Measurements from ENCODE around the gene MAST4.

Gene MAST4

DNA sequence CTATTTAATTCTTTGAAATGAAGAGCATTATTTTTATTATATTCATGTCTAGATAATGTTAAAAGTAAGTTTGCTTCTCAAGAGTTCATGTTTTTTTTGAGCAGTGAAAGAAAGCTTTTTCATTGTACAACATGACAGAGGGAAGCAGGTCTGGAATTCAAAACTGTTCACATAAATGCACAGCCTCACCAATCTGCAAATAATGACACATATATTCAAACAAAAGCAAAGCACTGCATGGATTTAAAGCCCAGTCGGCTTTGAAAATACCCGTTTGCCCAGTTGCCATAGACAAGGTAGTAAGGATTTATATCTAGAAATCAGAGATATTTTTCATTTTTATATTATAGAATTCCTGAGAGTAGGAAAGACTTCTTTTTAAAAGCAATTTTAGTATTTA, 398.6 kb downstream of the MAST4 start:
- H3K27me3 ChIP-seq (replicated peaks; ENCODE audit: control insufficient read depth, insufficient read depth, low read length, poor library complexity, severe bottlenecking), result no peaks in the 10 kb centered on the region
- no peak for DNase-seq
- H3K4me3 ChIP-seq (ENCODE audit: insufficient read depth, low read depth, low read length, poor library complexity, severe bottlenecking), result no peak overlapping the region
- no peaks in the 10 kb centered on the region for H3K9me3 ChIP-seq (ENCODE audit: control insufficient read depth, low read length)
- H3K4me1 ChIP-seq (ENCODE audit: control insufficient read depth, insufficient read depth, low read length, poor library complexity, severe bottlenecking), result no peaks in the 10 kb centered on the region
- H3K27ac ChIP-seq (ENCODE audit: insufficient read depth, low read length, poor library complexity, severe bottlenecking), result no peak overlapping the region
- H3K36me3 ChIP-seq (ENCODE audit: control insufficient read depth, insufficient read depth, low read length), result no peaks in the 10 kb centered on the region

- Histone ChIP-seq H3K36me3 (ENCODE audit: control insufficient read depth, insufficient read depth, low read length) (no peaks in the 10 kb centered on the region), H3K4me1 (ENCODE audit: control insufficient read depth, insufficient read depth, low read length, poor library complexity, severe bottlenecking) (peaks cover 10% of the 10 kb centered on the region), H3K27ac (ENCODE audit: insufficient read depth, low read length, poor library complexity, severe bottlenecking) (no peak overlapping the region), H3K27me3 (replicated peaks; ENCODE audit: control insufficient read depth, insufficient read depth, low read length, poor library complexity, severe bottlenecking) (no peaks in the 10 kb centered on the region), H3K9me3 (ENCODE audit: control insufficient read depth, low read length) (no peaks in the 10 kb centered on the region), H3K4me3 (ENCODE audit: insufficient read depth, low read depth, low read length, poor library complexity, severe bottlenecking) (no peak overlapping the region)
- DNase-seq, result no peak
These were observed 404.7 kb downstream of the MAST4 start for GRCh38 chr5:67000794-67001475.

DNA sequence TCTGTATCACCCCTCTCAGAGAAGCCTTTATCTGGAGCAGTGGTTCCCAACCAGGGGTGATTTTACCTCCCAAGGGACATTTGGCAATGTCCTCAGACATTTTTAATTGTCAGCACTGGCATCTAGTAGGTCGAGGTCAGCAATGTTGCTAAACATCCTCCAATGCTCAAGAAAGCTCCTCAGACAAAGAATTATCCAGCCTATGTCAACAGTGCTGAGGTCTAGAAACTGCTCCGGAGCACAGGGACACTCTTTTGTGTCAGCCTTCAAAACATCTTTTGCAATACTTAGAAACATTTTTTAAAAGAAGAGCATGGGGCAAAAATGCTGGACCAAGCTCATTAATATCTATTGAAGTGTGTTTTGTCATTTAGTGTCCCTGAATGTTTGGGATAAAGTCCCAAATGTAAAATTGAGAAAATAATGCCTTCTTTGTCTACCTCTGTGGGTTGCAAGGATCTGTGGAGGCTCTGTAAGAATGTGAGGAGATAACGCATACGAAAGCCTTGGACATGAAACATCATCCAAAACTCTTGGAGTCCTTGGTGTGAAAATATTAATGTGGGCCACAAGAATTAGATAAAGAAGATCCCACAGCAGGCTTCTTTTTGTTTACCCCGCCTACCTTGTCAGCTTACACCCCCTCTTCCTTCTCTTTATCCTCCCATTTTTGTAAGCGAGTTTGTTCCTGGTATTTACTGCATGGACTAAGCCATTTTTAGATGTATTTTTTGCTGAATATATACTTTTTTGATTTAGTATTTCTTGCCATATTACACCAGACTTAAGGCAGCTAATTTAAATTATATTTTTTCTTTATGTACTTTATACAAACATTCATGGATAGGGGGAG, 406.9 kb downstream of the MAST4 start:
- Histone ChIP-seq H3K27me3 (replicated peaks; ENCODE audit: control insufficient read depth, insufficient read depth, low read length, poor library complexity, severe bottlenecking) (no peaks in the 10 kb centered on the region), H3K9me3 (ENCODE audit: control insufficient read depth, low read length) (no peaks in the 10 kb centered on the region), H3K4me1 (ENCODE audit: control insufficient read depth, insufficient read depth, low read length, poor library complexity, severe bottlenecking) (peaks cover 20% of the 10 kb centered on the region), H3K4me3 (ENCODE audit: insufficient read depth, low read depth, low read length, poor library complexity, severe bottlenecking) (peak overlapping the region; percentile 68), H3K27ac (ENCODE audit: insufficient read depth, low read length, poor library complexity, severe bottlenecking) (peak overlapping the region; percentile 61), H3K36me3 (ENCODE audit: control insufficient read depth, insufficient read depth, low read length) (no peaks in the 10 kb centered on the region)
- no peak for DNase-seq

DNA sequence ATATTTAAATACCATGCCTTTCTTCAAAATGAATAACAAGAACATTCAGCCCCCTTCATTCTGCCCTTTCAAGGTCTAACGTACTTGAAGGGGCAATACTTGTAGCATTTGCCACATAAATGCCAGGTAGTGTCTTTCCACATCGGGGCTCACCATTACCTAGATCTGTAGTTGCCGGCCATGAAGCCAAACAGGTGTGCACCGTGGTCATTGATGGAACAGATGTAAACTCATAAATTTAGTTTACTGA, 407.4 kb downstream of the MAST4 start:
- H3K36me3 ChIP-seq (ENCODE audit: control insufficient read depth, insufficient read depth, low read length), result no peaks in the 10 kb centered on the region
- no peak for DNase-seq
- peak overlapping the region; percentile 61 for H3K27ac ChIP-seq (ENCODE audit: insufficient read depth, low read length, poor library complexity, severe bottlenecking)
- no peaks in the 10 kb centered on the region for H3K9me3 ChIP-seq (ENCODE audit: control insufficient read depth, low read length)
- H3K4me1 ChIP-seq (ENCODE audit: control insufficient read depth, insufficient read depth, low read length, poor library complexity, severe bottlenecking), result peaks cover 20% of the 10 kb centered on the region
- H3K27me3 ChIP-seq (replicated peaks; ENCODE audit: control insufficient read depth, insufficient read depth, low read length, poor library complexity, severe bottlenecking), result no peaks in the 10 kb centered on the region
- peak overlapping the region; percentile 68 for H3K4me3 ChIP-seq (ENCODE audit: insufficient read depth, low read depth, low read length, poor library complexity, severe bottlenecking)

GRCh38 chr5:67003935-67004729, 407.9 kb downstream of the MAST4 start:
- Histone ChIP-seq H3K27ac (ENCODE audit: insufficient read depth, low read length, poor library complexity, severe bottlenecking) (peak overlapping the region; percentile 85), H3K9me3 (ENCODE audit: control insufficient read depth, low read length) (no peaks in the 10 kb centered on the region), H3K27me3 (replicated peaks; ENCODE audit: control insufficient read depth, insufficient read depth, low read length, poor library complexity, severe bottlenecking) (no peaks in the 10 kb centered on the region), H3K4me3 (ENCODE audit: insufficient read depth, low read depth, low read length, poor library complexity, severe bottlenecking) (peak overlapping the region; percentile 68), H3K4me1 (ENCODE audit: control insufficient read depth, insufficient read depth, low read length, poor library complexity, severe bottlenecking) (peaks cover 20% of the 10 kb centered on the region), H3K36me3 (ENCODE audit: control insufficient read depth, insufficient read depth, low read length) (no peaks in the 10 kb centered on the region)
- peak; percentile 84 to 88 (median 87) for DNase-seq

GRCh38 chr5:67004730-67005350, 408.6 kb downstream of the MAST4 start:
- Histone ChIP-seq H3K27me3 (replicated peaks; ENCODE audit: control insufficient read depth, insufficient read depth, low read length, poor library complexity, severe bottlenecking) (no peaks in the 10 kb centered on the region), H3K27ac (ENCODE audit: insufficient read depth, low read length, poor library complexity, severe bottlenecking) (peak overlapping the region; percentile 85), H3K4me3 (ENCODE audit: insufficient read depth, low read depth, low read length, poor library complexity, severe bottlenecking) (peak overlapping the region; percentile 68), H3K36me3 (ENCODE audit: control insufficient read depth, insufficient read depth, low read length) (no peaks in the 10 kb centered on the region), H3K9me3 (ENCODE audit: control insufficient read depth, low read length) (no peaks in the 10 kb centered on the region), H3K4me1 (ENCODE audit: control insufficient read depth, insufficient read depth, low read length, poor library complexity, severe bottlenecking) (peaks cover 20% of the 10 kb centered on the region)
- DNase-seq, result no peak

- DNase-seq, result no peak
- Histone ChIP-seq H3K27ac (ENCODE audit: insufficient read depth, low read length, poor library complexity, severe bottlenecking) (peak overlapping the region; percentile 85), H3K27me3 (replicated peaks; ENCODE audit: control insufficient read depth, insufficient read depth, low read length, poor library complexity, severe bottlenecking) (no peaks in the 10 kb centered on the region), H3K36me3 (ENCODE audit: control insufficient read depth, insufficient read depth, low read length) (no peaks in the 10 kb centered on the region), H3K9me3 (ENCODE audit: control insufficient read depth, low read length) (no peaks in the 10 kb centered on the region), H3K4me1 (ENCODE audit: control insufficient read depth, insufficient read depth, low read length, poor library complexity, severe bottlenecking) (peaks cover 20% of the 10 kb centered on the region), H3K4me3 (ENCODE audit: insufficient read depth, low read depth, low read length, poor library complexity, severe bottlenecking) (peak overlapping the region; percentile 68)
These were observed 409.7 kb downstream of the MAST4 start for GRCh38 chr5:67005737-67006499.

- H3K4me3 ChIP-seq (ENCODE audit: insufficient read depth, low read depth, low read length, poor library complexity, severe bottlenecking), result peak overlapping the region; percentile 68
- H3K9me3 ChIP-seq (ENCODE audit: control insufficient read depth, low read length), result no peaks in the 10 kb centered on the region
- peaks cover 20% of the 10 kb centered on the region for H3K4me1 ChIP-seq (ENCODE audit: control insufficient read depth, insufficient read depth, low read length, poor library complexity, severe bottlenecking)
- H3K27me3 ChIP-seq (replicated peaks; ENCODE audit: control insufficient read depth, insufficient read depth, low read length, poor library complexity, severe bottlenecking), result no peaks in the 10 kb centered on the region
- no peak overlapping the region for H3K27ac ChIP-seq (ENCODE audit: insufficient read depth, low read length, poor library complexity, severe bottlenecking)
- no peak for DNase-seq
- H3K36me3 ChIP-seq (ENCODE audit: control insufficient read depth, insufficient read depth, low read length), result no peaks in the 10 kb centered on the region
These were observed 410.3 kb downstream of the MAST4 start for GRCh38 chr5:67006500-67006848.

DNA sequence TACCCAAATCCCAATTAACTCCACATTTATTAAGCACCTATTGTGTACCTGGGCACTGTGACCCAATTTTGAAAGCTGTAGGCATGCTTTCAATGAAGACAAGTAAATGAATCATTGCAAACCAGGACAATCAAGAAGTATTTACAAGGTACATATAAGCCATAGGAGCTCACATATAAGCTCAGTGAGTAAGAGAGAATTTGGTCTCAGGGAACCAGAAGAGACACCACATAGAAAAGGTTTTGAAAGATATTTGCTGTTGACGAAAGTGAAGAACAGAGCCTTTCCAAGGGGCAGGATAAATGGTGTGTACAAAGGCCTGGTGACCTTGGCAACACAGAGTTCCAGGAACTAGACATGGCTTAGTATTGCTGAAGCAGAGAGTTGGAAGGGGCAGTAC, 412.8 kb downstream of the MAST4 start:
- DNase-seq, result no peak
- Histone ChIP-seq H3K27me3 (replicated peaks; ENCODE audit: control insufficient read depth, insufficient read depth, low read length, poor library complexity, severe bottlenecking) (no peaks in the 10 kb centered on the region), H3K4me1 (ENCODE audit: control insufficient read depth, insufficient read depth, low read length, poor library complexity, severe bottlenecking) (peaks cover 19% of the 10 kb centered on the region), H3K27ac (ENCODE audit: insufficient read depth, low read length, poor library complexity, severe bottlenecking) (no peak overlapping the region), H3K4me3 (ENCODE audit: insufficient read depth, low read depth, low read length, poor library complexity, severe bottlenecking) (no peak overlapping the region), H3K9me3 (ENCODE audit: control insufficient read depth, low read length) (no peaks in the 10 kb centered on the region), H3K36me3 (ENCODE audit: control insufficient read depth, insufficient read depth, low read length) (no peaks in the 10 kb centered on the region)
